Endothelial cell of umbilical vein (primary cell): Measurements from ENCODE around the gene OBP2B. TPM values are rescaled to one million over a fixed set of nuclear protein-coding genes. Genes with fewer than 3 reads are reported as not detected.

Experiments used
- BruUV-seq: library from RNA; stranded (reverse); fragments of 400-500 nt; replicated peaks from 2 replicates; lab custom pipeline; 2021; lab: Mats Ljungman, UMichigan
- CTCF ChIA-PET: fragments of 300-600, 350-600 bp; sonication (Branson Sonifier 250); formaldehyde crosslinking; loops from one replicate; lab custom pipeline; 2021; ENCODE audit warnings: antibody characterized with exemption, inconsistent platforms; lab: Charles Lee
- POLR2A ChIA-PET: fragments of 300-600, 350-600 bp; sonication (Branson Sonifier 250); formaldehyde crosslinking; loops from one replicate; lab custom pipeline; 2021; ENCODE audit warnings: antibody characterized with exemption, inconsistent platforms; lab: Charles Lee
- DNase-seq: peaks from one replicate; pipeline ENCODE4 v3.0.0-alpha.2; 2011; ENCODE audit warnings: low read depth, low spot score
- FAIRE-seq: peaks from 2 replicates; lab custom pipeline; 2011; peaks lifted over from hg19 to GRCh38; lab: Jason Lieb, UNC
- H2AFZ ChIP-seq: 2 replicates; pipeline ENCODE4 v1.6.0; 2012; ENCODE audit warnings: low read depth, low read length, control low read depth, inconsistent platforms
- H3K27ac ChIP-seq: 2 replicates; pipeline ENCODE4 v1.5.1; 2011; ENCODE audit warnings: low read depth, mild to moderate bottlenecking, control low read depth, low read length, moderate library complexity; ENCODE audit not compliant: insufficient read depth
- H3K27me3 ChIP-seq, 2 experiments: 2 replicates each; pipeline versions ENCODE4 v1.6.0 to v1.6.1; 2011; ENCODE audit warnings: low read length in 2 of 2, mixed read lengths in 1 of 2; ENCODE audit not compliant: control insufficient read depth in 2 of 2, insufficient read depth in 2 of 2
- H3K36me3 ChIP-seq, 2 experiments: 2 replicates in 1 of 2; 3 replicates in 1 of 2; pipeline ENCODE4 v1.5.1; 2011; ENCODE audit warnings: low read length in 2 of 2, mild to moderate bottlenecking in 1 of 2, moderate library complexity in 1 of 2; ENCODE audit not compliant: control insufficient read depth in 2 of 2, insufficient read depth in 2 of 2; ENCODE audit errors: extremely low read depth in 1 of 2
- H3K4me1 ChIP-seq: 3 replicates; pipeline ENCODE4 v1.5.1; 2011; ENCODE audit warnings: mild to moderate bottlenecking, low read length; ENCODE audit not compliant: control insufficient read depth, insufficient read depth; ENCODE audit errors: extremely low read depth
- H3K4me2 ChIP-seq: 2 replicates; pipeline ENCODE4 v1.6.1; 2011; ENCODE audit warnings: low read length, control low read depth, mixed read lengths; ENCODE audit not compliant: insufficient read depth
- H3K4me3 ChIP-seq, 3 experiments: fragments of 200-600 bp in 1 of 3; sonication (generic), shearing (Covaris generic) in 1 of 3; replicated peaks in 1 of 3; 2 replicates each; pipeline ENCODE4 v1.5.1; 2011 to 2016; ENCODE audit warnings: control low read depth in 3 of 3, low read length in 3 of 3, mild to moderate bottlenecking in 2 of 3, inconsistent platforms in 1 of 3, low read depth in 1 of 3, moderate library complexity in 1 of 3; ENCODE audit not compliant: insufficient read depth in 1 of 3
- H3K79me2 ChIP-seq: 2 replicates; pipeline ENCODE4 v1.6.0; 2012; ENCODE audit warnings: low read length, inconsistent platforms; ENCODE audit not compliant: control insufficient read depth, insufficient read depth
- H3K9ac ChIP-seq: replicated peaks from 2 replicates; pipeline ENCODE3; 2011; ENCODE audit warnings: low read length, control low read depth; ENCODE audit not compliant: insufficient read depth; ENCODE audit errors: extremely low read depth
- H3K9me1 ChIP-seq: replicated peaks from 3 replicates; pipeline ENCODE4 v1.6.0; 2011; ENCODE audit warnings: mild to moderate bottlenecking, low read length; ENCODE audit not compliant: control insufficient read depth, insufficient read depth; ENCODE audit errors: extremely low read depth
- H3K9me3 ChIP-seq: replicated peaks from 2 replicates; pipeline ENCODE4 v1.5.1; 2012; ENCODE audit warnings: low read length, inconsistent platforms; ENCODE audit not compliant: control insufficient read depth, insufficient read depth
- H4K20me1 ChIP-seq: replicated peaks from 2 replicates; pipeline ENCODE3; 2011; ENCODE audit warnings: mild to moderate bottlenecking, low read length; ENCODE audit not compliant: control insufficient read depth, insufficient read depth; ENCODE audit errors: extremely low read depth
- EZH2 ChIP-seq: IDR thresholded peaks from 2 replicates; pipeline ENCODE4 v1.6.1; 2012; ENCODE audit warnings: borderline replicate concordance, low read depth, mild to moderate bottlenecking, moderate library complexity, low read length, inconsistent platforms; ENCODE audit not compliant: severe bottlenecking
- GATA2 ChIP-seq: IDR thresholded peaks from 2 replicates; pipeline ENCODE4 v1.7.0; 2011; ENCODE audit warnings: low read depth, mild to moderate bottlenecking, moderate library complexity, mixed read lengths, low read length; ENCODE audit not compliant: insufficient read length, insufficient read depth
- JUN ChIP-seq: IDR thresholded peaks from 2 replicates; pipeline ENCODE4 v1.6.1; 2011; ENCODE audit warnings: borderline replicate concordance, low read depth; ENCODE audit not compliant: insufficient read length, insufficient read depth
- MYC ChIP-seq: IDR thresholded peaks from one replicate; pipeline ENCODE4 v1.6.1; 2011; ENCODE audit warnings: mild to moderate bottlenecking, low read depth, low read length
- POLR2AphosphoS5 ChIP-seq: IDR thresholded peaks from 2 replicates; pipeline ENCODE4 v1.6.1; 2012; ENCODE audit warnings: low read depth, mild to moderate bottlenecking, control low read depth, low read length, moderate library complexity; ENCODE audit not compliant: insufficient read depth
- dilution Hi-C: fragments of 300-500 bp; cut with MboI; formaldehyde crosslinking; loops from one replicate; pipeline ENCODE4 v1.15.0; 2019; ENCODE audit warnings: low sequenced_read_pairs; ENCODE audit not compliant: extremely low pct_ligation_motif_present
- intact Hi-C: fragments of 100-400 bp; cut with micrococcal nuclease; formaldehyde crosslinking; loops from one replicate; pipeline ENCODE4 v1.10.0; 2022
- polyA plus RNA-seq, 4 experiments: library from polyadenylated mRNA; depleted of rRNA in 3 of 4; stranded (reverse) in 3 of 4; unstranded in 1 of 4; fragments of >200 nt; gene quantifications; 2 replicates each; pipeline versions ENCODE4 v1.2.1 to v1.2.3, GENCODE V29; 2011 to 2012; ENCODE audit warnings: missing spikeins in 1 of 4
- total RNA-seq: library from RNA; stranded (reverse); gene quantifications from 2 replicates; pipeline ENCODE4 v1.2.3, GENCODE V29; 2021
- TF ChIP-seq, protein P1 (sequence below): IDR thresholded peaks from 2 replicates; pipeline ENCODE4 v1.6.1; 2011; ENCODE audit not compliant: insufficient read depth, insufficient read length
- TF ChIP-seq, protein P2 (sequence below), 2 donors: IDR thresholded peaks; 1 replicate in 1 of 2; 2 replicates in 1 of 2; pipeline ENCODE4 v1.5.1; 2011; ENCODE audit warnings: low read length in 2 of 2, mild to moderate bottlenecking in 2 of 2, moderate library complexity in 2 of 2, control low read depth in 1 of 2, inconsistent platforms in 1 of 2, low read depth in 1 of 2; ENCODE audit not compliant: insufficient read depth in 1 of 2; ENCODE audit errors: extremely low read depth in 1 of 2

OBP2B gene
- total and polyA plus RNA-seq, 2 donors (not counting 3 experiments of a cell fraction or from before 2014, with no cell fraction given), result not detected

DNA sequence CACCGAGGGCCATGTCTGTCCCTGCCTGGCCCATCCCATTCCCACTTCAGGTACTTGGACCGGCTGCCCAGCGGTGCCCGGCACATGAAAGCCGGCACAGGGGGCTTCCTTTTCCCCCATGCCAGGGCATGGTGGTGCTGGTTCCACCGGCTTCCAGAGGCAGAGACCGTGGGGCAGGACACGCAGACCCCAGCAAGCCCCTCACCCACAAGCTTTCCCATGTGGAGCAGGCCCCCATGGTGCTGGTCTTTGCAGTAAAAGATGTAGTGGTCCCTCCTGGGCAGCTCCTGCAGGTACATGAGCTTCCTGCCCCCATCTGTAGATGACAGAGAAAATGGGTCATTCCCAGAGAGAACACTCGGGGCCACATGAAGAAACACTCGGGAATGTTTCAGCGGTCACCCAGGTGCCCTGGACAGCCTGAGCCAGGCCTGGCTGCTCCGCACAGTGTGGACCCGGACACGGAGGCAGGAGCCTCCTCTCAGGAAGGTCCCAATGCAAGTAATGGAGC is 2.0 kb downstream of the OBP2B start:
- H2AFZ ChIP-seq, result no peak overlapping the region
- dilution Hi-C loops, result no loop called here
- H3K27ac ChIP-seq, result no peak overlapping the region
- BruUV-seq, result no TSS peak
- TF ChIP-seq, protein P1, sequence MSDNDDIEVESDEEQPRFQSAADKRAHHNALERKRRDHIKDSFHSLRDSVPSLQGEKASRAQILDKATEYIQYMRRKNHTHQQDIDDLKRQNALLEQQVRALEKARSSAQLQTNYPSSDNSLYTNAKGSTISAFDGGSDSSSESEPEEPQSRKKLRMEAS, result no peak
- TF ChIP-seq EZH2 (no peak), MYC (no peak), JUN (no peak), GATA2 (no peak), POLR2AphosphoS5 (no peak)
- TF ChIP-seq, protein P2, sequence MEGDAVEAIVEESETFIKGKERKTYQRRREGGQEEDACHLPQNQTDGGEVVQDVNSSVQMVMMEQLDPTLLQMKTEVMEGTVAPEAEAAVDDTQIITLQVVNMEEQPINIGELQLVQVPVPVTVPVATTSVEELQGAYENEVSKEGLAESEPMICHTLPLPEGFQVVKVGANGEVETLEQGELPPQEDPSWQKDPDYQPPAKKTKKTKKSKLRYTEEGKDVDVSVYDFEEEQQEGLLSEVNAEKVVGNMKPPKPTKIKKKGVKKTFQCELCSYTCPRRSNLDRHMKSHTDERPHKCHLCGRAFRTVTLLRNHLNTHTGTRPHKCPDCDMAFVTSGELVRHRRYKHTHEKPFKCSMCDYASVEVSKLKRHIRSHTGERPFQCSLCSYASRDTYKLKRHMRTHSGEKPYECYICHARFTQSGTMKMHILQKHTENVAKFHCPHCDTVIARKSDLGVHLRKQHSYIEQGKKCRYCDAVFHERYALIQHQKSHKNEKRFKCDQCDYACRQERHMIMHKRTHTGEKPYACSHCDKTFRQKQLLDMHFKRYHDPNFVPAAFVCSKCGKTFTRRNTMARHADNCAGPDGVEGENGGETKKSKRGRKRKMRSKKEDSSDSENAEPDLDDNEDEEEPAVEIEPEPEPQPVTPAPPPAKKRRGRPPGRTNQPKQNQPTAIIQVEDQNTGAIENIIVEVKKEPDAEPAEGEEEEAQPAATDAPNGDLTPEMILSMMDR (IDR thresholded peaks at IDR 0.05; ENCODE audit: extremely low read depth in 1 of 2, insufficient read depth in 1 of 2, low read depth in 1 of 2, low read length in 2 of 2), result no peak
- no peaks in the 10 kb centered on the region for H3K36me3 ChIP-seq
- no peaks in the 10 kb centered on the region for H3K4me1 ChIP-seq
- no peaks in the 10 kb centered on the region for H3K79me2 ChIP-seq
- POLR2A ChIA-PET, result no interaction called here
- H3K4me2 ChIP-seq, result no peak overlapping the region
- FAIRE-seq (no peak), DNase-seq (no peak)
- H3K27me3 ChIP-seq, result peaks cover 0 to 2% of the 10 kb centered on the region in 2 experiments
- H4K20me1 ChIP-seq, result no peaks in the 10 kb centered on the region
- intact Hi-C loops, result no loop called here
- no peaks in the 10 kb centered on the region for H3K9me1 ChIP-seq
- no peak overlapping the region for H3K4me3 ChIP-seq
- no peak overlapping the region for H3K9ac ChIP-seq
- H3K9me3 ChIP-seq, result no peaks in the 10 kb centered on the region
- CTCF ChIA-PET, result interaction anchor here (0.6 kb wide), 1 partner anchor 9 kb away, joined by 3 read pairs; no protein-coding TSS in a partner anchor
